HG03521 (cell line): ENCODE measurements around the gene CUBN.
"Not testable (repeated sequence)": the region's sequence is repeated elsewhere in the genome, so short reads cannot be mapped to it uniquely, and the experiment has no call there.

Experiments
- ATAC-seq: cut with Tn5 transposase; IDR thresholded peaks from one replicate; pipeline ENCODE4 v1.9.1; 2021; ENCODE audit warnings: mild to moderate bottlenecking, moderate library complexity; ENCODE audit not compliant: unreplicated experiment

CUBN gene

GRCh38 chr10:17021656-17022465, 107.8 kb downstream of the CUBN start:
- ATAC-seq, result no peak

- no peak for ATAC-seq
Measured at GRCh38 chr10:17019696-17020095, 109.9 kb downstream of the CUBN start.

GRCh38 chr10:17013131-17013983, 116.3 kb downstream of the CUBN start:
- not testable (repeated sequence) for ATAC-seq

GRCh38 chr10:17012731-17013130, 116.9 kb downstream of the CUBN start:
- not testable (repeated sequence) for ATAC-seq

- no peak for ATAC-seq
Measured at GRCh38 chr10:17010363-17011145, 119.1 kb downstream of the CUBN start.

GRCh38 chr10:17009212-17009700, 120.4 kb downstream of the CUBN start:
- ATAC-seq, result no peak

- ATAC-seq, result no peak
Measured at GRCh38 chr10:17007418-17007770, 122.2 kb downstream of the CUBN start.

- no peak for ATAC-seq
Measured at GRCh38 chr10:17006631-17007417, 122.8 kb downstream of the CUBN start.

- ATAC-seq, result no peak
Measured at GRCh38 chr10:17005621-17006566, 123.7 kb downstream of the CUBN start.

- ATAC-seq, result no peak
Measured at GRCh38 chr10:17004801-17005380, 124.7 kb downstream of the CUBN start.

GRCh38 chr10:17003651-17004286, 125.8 kb downstream of the CUBN start:
- ATAC-seq, result no peak

GRCh38 chr10:17003151-17003550, 126.5 kb downstream of the CUBN start:
- ATAC-seq, result no peak

- peak; percentile 42 for ATAC-seq
Measured at GRCh38 chr10:17001961-17002749, 127.5 kb downstream of the CUBN start.

GRCh38 chr10:17001297-17001744, 128.3 kb downstream of the CUBN start:
- ATAC-seq, result no peak

GRCh38 chr10:16999665-17000451, 129.8 kb downstream of the CUBN start:
- no peak for ATAC-seq

GRCh38 chr10:16996530-16996964, 133.1 kb downstream of the CUBN start:
- ATAC-seq, result no peak
